Bronchial epithelial cell (primary cell): ENCODE data around the gene B3GNT7. TPM values are rescaled to one million over a fixed set of nuclear protein-coding genes. Genes with fewer than 3 reads are reported as not detected.

Experiments
- DNase-seq: peaks from one replicate; pipeline ENCODE4 v3.0.0-alpha.2; 2010; ENCODE audit warnings: low read depth
- FAIRE-seq: peaks from 2 replicates; lab custom pipeline; 2011; peaks lifted over from hg19 to GRCh38; lab: Jason Lieb, UNC
- H3K27me3 ChIP-seq: 2 replicates; pipeline ENCODE4 v1.5.1; 2011; ENCODE audit warnings: low read length; ENCODE audit not compliant: control insufficient read depth, insufficient read depth
- H3K36me3 ChIP-seq: 2 replicates; pipeline ENCODE4 v1.5.1; 2011; ENCODE audit warnings: low read length; ENCODE audit not compliant: control insufficient read depth, insufficient read depth
- H3K4me3 ChIP-seq: 2 replicates; pipeline ENCODE4 v1.5.1; 2011; ENCODE audit warnings: mild to moderate bottlenecking, low read depth, low read length, control low read depth
- CTCF ChIP-seq: IDR thresholded peaks from 2 replicates; pipeline ENCODE4 v1.5.1; 2011; ENCODE audit warnings: mild to moderate bottlenecking, moderate library complexity, low read length, control low read depth, inconsistent platforms; ENCODE audit not compliant: insufficient read depth, severe bottlenecking
- total RNA-seq: library from RNA; depleted of rRNA; stranded (reverse); fragments of >200 nt; gene quantifications from 2 replicates; pipeline ENCODE4 v1.2.1, GENCODE V29; 2014

B3GNT7 gene
- total RNA-seq, 1 donor from 2014 or later = 0.26 TPM

- Histone ChIP-seq H3K36me3 (no peaks in the 10 kb centered on the region), H3K4me3 (no peak overlapping the region), H3K27me3 (no peaks in the 10 kb centered on the region)
- TF ChIP-seq CTCF = no peak
- no peak for DNase-seq
- FAIRE-seq = no peak
Measured at GRCh38 chr2:231351648-231352047, 43.9 kb upstream of the B3GNT7 start.

- no peaks in the 10 kb centered on the region for H3K36me3 ChIP-seq
- DNase-seq = no peak
- FAIRE-seq = no peak
- no peak overlapping the region for H3K4me3 ChIP-seq
- H3K27me3 ChIP-seq = no peaks in the 10 kb centered on the region
- no peak for TF ChIP-seq CTCF
Measured at GRCh38 chr2:231353469-231353868, 42.0 kb upstream of the B3GNT7 start.

GRCh38 chr2:231355508-231356465 is 39.7 kb upstream of the B3GNT7 start:
- peak; percentile 83 for FAIRE-seq
- TF ChIP-seq CTCF = no peak
- Histone ChIP-seq H3K27me3 (no peaks in the 10 kb centered on the region), H3K36me3 (peaks cover under 1% of the 10 kb centered on the region), H3K4me3 (no peak overlapping the region)
- DNase-seq = no peak

GRCh38 chr2:231356466-231356844 is 39.1 kb upstream of the B3GNT7 start:
- DNase-seq (no peak), FAIRE-seq (no peak)
- H3K27me3 ChIP-seq = no peaks in the 10 kb centered on the region
- TF ChIP-seq CTCF = no peak
- peaks cover 2% of the 10 kb centered on the region for H3K36me3 ChIP-seq
- no peak overlapping the region for H3K4me3 ChIP-seq

GRCh38 chr2:231357048-231357447 is 38.5 kb upstream of the B3GNT7 start:
- H3K4me3 ChIP-seq = no peak overlapping the region
- DNase-seq (no peak), FAIRE-seq (no peak)
- peaks cover 2% of the 10 kb centered on the region for H3K36me3 ChIP-seq
- TF ChIP-seq CTCF = no peak
- H3K27me3 ChIP-seq = no peaks in the 10 kb centered on the region
